NCI-H2196 (cell line): ENCODE measurements around the gene CACNA1A.
"Not testable (repeated sequence)": the region's sequence is repeated elsewhere in the genome, so short reads cannot be mapped to it uniquely, and the experiment has no call there.

Experiments
- DNase-seq: peaks from one replicate; lab custom pipeline; 2025; ENCODE audit not compliant: unreplicated experiment; lab: John Stamatoyannopoulos, UW

The CACNA1A gene

GRCh38 chr19:13169769-13170168 lies 336.5 kb downstream of the CACNA1A start:
- DNase-seq = no peak

GRCh38 chr19:13166151-13166550 lies 340.1 kb downstream of the CACNA1A start:
- not testable (repeated sequence) for DNase-seq

- DNase-seq = no peak
These were observed 340.9 kb downstream of the CACNA1A start for GRCh38 chr19:13165162-13165997.

- DNase-seq = peak; percentile 71
These were observed 341.7 kb downstream of the CACNA1A start for GRCh38 chr19:13164343-13165161.

- DNase-seq = peak; percentile 88
These were observed 342.5 kb downstream of the CACNA1A start for GRCh38 chr19:13163609-13164342.

- peak; percentile 97 for DNase-seq
These were observed 343.3 kb downstream of the CACNA1A start for GRCh38 chr19:13162724-13163608.

GRCh38 chr19:13160557-13160956 lies 345.7 kb downstream of the CACNA1A start:
- no peak for DNase-seq

- DNase-seq = no peak
These were observed 346.6 kb downstream of the CACNA1A start for GRCh38 chr19:13159713-13160112.
